ENCODE data around the gene TMEM86B.

TMEM86B gene

DNA sequence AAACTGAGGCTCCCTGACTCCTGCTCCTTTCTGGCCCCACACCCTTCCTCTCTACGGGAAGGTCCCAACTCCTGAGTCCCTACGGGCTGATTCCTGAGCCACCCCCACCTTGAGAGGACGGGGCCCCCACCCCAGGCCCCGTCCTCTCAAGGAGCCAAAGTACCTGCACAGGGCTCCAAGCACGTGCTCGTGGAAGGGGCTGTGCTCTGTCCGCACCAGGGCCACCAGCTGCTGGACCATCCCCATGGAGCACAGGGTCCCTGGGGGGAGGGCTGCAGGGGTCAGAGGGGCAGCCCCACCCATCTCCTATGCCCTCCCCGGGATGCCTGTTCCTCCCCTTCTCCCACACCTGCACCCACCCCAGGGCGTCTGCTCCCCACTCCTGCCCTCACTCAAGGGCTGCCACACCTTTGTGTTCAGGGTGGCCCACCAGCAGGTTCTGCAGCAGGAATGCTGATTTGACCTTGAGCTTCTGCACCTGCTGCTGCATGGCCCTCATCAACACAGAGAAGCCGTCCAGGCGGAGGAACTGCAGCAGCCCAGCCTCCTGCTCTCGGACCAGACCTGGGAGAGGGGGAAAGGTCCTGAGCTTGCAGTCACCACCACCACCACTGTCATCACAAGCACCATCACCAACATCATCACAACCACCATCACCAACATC lies 37.3 kb upstream of the TMEM86B start:
- TF ChIP-seq, protein P1, sequence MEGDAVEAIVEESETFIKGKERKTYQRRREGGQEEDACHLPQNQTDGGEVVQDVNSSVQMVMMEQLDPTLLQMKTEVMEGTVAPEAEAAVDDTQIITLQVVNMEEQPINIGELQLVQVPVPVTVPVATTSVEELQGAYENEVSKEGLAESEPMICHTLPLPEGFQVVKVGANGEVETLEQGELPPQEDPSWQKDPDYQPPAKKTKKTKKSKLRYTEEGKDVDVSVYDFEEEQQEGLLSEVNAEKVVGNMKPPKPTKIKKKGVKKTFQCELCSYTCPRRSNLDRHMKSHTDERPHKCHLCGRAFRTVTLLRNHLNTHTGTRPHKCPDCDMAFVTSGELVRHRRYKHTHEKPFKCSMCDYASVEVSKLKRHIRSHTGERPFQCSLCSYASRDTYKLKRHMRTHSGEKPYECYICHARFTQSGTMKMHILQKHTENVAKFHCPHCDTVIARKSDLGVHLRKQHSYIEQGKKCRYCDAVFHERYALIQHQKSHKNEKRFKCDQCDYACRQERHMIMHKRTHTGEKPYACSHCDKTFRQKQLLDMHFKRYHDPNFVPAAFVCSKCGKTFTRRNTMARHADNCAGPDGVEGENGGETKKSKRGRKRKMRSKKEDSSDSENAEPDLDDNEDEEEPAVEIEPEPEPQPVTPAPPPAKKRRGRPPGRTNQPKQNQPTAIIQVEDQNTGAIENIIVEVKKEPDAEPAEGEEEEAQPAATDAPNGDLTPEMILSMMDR (IDR thresholded peaks at IDR 0.05) = no peak
- Histone ChIP-seq H3K4me1 (no peaks in the 10 kb centered on the region), H3K27me3 (no peaks in the 10 kb centered on the region)

DNA sequence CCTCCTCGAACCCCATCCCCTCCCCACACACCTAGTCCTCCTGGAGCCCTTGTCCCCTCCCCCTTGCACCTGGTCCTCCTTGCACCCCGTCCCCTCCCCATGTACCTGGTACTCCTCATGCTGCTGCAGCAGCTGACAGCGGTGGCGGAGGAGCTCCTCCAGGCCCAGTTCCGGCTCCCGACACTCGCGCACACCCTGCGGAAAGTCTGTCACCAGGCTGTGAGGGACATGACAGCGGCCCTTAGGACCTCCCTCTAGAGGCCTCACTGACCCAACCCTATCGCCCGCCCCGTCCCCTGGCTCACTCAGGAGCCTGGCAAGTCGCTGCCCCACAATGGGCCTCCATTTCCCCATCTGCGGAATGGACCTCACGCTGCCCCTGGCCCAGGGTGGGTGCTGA lies 36.6 kb upstream of the TMEM86B start:
- Histone ChIP-seq H3K27me3 (no peaks in the 10 kb centered on the region), H3K4me1 (peaks cover 0 to 2% (median 0%) of the 10 kb centered on the region in 4 donors), H3K36me3 (peaks cover 4 to 19% (median 6%) of the 10 kb centered on the region in 3 donors), H3K4me3 (no peak overlapping the region), H3K9me3 (no peaks in the 10 kb centered on the region), H3K27ac (no peak overlapping the region)
- TF ChIP-seq, protein P1 (IDR thresholded peaks at IDR 0.05) = no peak
- no peak for DNase-seq
- intact Hi-C loops (cut with DNase I; ENCODE audit: low total_unique reads) = no loop called here

More for the DNA sequence above, 37.3 kb upstream of the TMEM86B start:
- Histone ChIP-seq H3K4me3 (no peak overlapping the region), H3K27ac (no peak overlapping the region), H3K9me3 (no peaks in the 10 kb centered on the region), H3K36me3 (peaks cover 4 to 26% (median 6%) of the 10 kb centered on the region in 3 donors)
- intact Hi-C loops (cut with DNase I; ENCODE audit: low total_unique reads) = no loop called here
- no peak for DNase-seq

DNA sequence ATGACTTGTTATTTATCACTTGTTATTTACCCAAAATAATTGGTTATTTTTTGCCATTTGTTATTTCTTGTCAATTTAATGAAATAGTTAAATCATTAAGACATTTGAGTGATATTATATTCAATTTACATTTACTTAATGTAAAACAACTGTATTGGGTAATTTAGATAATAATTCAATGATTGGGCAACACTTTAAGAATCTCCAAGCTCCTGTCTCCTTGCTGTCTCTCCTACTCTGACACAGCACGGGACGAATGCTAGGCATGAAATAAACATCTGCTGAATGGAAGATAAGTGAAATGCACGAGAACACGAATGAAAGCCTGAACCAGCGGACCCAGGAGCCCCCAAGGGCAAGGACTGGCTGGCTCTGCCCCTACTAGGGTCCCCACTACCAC lies 36.0 kb upstream of the TMEM86B start:
- no peak for DNase-seq
- H3K27me3 ChIP-seq = no peaks in the 10 kb centered on the region
- H3K4me3 ChIP-seq = no peak overlapping the region
- intact Hi-C loops (cut with DNase I; ENCODE audit: low total_unique reads) = no loop called here
- TF ChIP-seq, protein P1 (IDR thresholded peaks at IDR 0.05) = no peak
- no peaks in the 10 kb centered on the region for H3K9me3 ChIP-seq
- peaks cover 4 to 13% (median 6%) of the 10 kb centered on the region in 3 donors for H3K36me3 ChIP-seq
- H3K4me1 ChIP-seq = peaks cover 0 to 8% (median 5%) of the 10 kb centered on the region in 4 donors
- H3K27ac ChIP-seq = no peak overlapping the region

DNA sequence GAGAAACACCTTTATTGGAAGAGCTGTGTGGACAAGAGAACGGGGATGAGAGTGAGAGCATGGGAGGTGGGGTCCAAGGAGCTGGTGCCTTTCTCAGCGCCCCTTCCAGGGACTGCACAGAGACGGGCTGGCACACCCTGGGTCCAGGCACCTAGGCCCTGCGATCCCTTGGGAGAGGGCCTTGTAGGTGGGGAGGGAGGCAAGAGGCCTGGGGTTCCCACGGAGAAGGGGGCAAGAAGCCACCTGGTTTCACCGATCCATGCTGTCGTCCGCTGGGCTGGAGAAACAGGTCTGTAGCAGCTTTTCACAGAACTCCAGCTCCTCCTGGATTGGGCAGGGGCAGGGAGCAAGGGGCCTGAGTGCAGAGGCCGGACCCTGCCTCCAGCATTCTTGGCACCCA lies 33.8 kb upstream of the TMEM86B start:
- H3K9me3 ChIP-seq = no peaks in the 10 kb centered on the region
- intact Hi-C loops (cut with DNase I; ENCODE audit: low total_unique reads) = no loop called here
- no peak overlapping the region for H3K27ac ChIP-seq
- peaks cover 0 to 15% (median 12%) of the 10 kb centered on the region in 4 donors for H3K4me1 ChIP-seq
- H3K4me3 ChIP-seq = no peak overlapping the region
- DNase-seq = no peak
- H3K27me3 ChIP-seq = no peaks in the 10 kb centered on the region
- H3K36me3 ChIP-seq = peaks cover 0 to 7% (median 4%) of the 10 kb centered on the region in 3 donors
- TF ChIP-seq, protein P1 (IDR thresholded peaks at IDR 0.05) = no peak

DNA sequence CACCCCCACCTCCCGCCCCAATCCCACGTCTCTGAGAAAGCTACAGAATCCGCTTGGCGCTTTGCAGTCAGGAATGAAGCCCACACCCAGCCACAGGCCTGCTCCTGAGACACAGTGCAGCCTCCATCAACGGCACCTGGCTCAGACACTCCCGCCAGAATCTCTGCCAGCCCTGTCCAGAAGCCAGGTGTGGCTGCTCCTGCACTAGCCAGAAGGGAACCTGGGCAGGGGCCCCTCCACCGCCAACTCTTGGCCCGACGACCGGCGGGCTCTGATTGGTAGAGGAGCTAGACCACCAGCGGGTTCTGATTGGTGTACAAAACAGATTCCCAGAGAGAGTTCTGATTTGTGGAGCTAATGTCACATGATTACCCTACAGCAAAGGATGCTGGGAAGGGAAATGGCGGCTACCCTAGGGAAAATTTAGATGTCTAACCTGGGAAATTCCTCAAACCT lies 33.1 kb upstream of the TMEM86B start:
- Histone ChIP-seq H3K4me3 (no peak overlapping the region), H3K27me3 (no peaks in the 10 kb centered on the region), H3K9me3 (no peaks in the 10 kb centered on the region), H3K4me1 (peaks cover 0 to 22% (median 18%) of the 10 kb centered on the region in 4 donors), H3K36me3 (peaks cover 0 to 7% (median under 1%) of the 10 kb centered on the region in 3 donors), H3K27ac (no peak overlapping the region)
- intact Hi-C loops (cut with DNase I; ENCODE audit: low total_unique reads) = no loop called here
- DNase-seq = no peak
- TF ChIP-seq, protein P1 (IDR thresholded peaks at IDR 0.05) = no peak

All from tibial artery (tissue), 4 donors.